Stomach (tissue), 4 donors: Measurements from ENCODE around the gene SH3TC1.

Experiments
- CTCF ChIP-seq, 7 experiments: fragments of 450-650 bp in 4 of 7; fragments of 200-600 bp in 3 of 7; sonication (generic) in 3 of 7; IDR thresholded peaks; one replicate each; pipeline ENCODE4 v1.5.1; 2016 to 2019; ENCODE audit warnings: antibody characterized with exemption in 7 of 7, control low read depth in 2 of 7, mild to moderate bottlenecking in 1 of 7
- EP300 ChIP-seq: sonication (generic); formaldehyde crosslinking; IDR thresholded peaks from one replicate; pipeline ENCODE4 v1.6.1; 2017; ENCODE audit warnings: antibody characterized with exemption
- POLR2A ChIP-seq, 4 donors: fragments of 450-650 bp; IDR thresholded peaks; one replicate each; pipeline ENCODE4 v1.6.1; 2016; ENCODE audit warnings: antibody characterized with exemption in 4 of 4, control low read depth in 2 of 4, mild to moderate bottlenecking in 1 of 4, moderate library complexity in 1 of 4
- POLR2AphosphoS5 ChIP-seq, 3 donors: sonication (generic); formaldehyde crosslinking; IDR thresholded peaks; one replicate each; pipeline ENCODE4 v1.6.1; 2016; ENCODE audit warnings: antibody characterized with exemption in 3 of 3

GRCh38 chr4:8280158-8280875 is 81.2 kb downstream of the SH3TC1 start:
- no peak for TF ChIP-seq CTCF (IDR thresholded peaks at IDR 0.05)
- TF ChIP-seq EP300, result no peak
- TF ChIP-seq POLR2AphosphoS5 (IDR thresholded peaks at IDR 0.05), result no peak
- TF ChIP-seq POLR2A (IDR thresholded peaks at IDR 0.05), result no peak
